Lung (tissue), 12 donors: ENCODE data around the gene ARMC5. TPM values are rescaled to one million over a fixed set of nuclear protein-coding genes. Genes with fewer than 3 reads are reported as not detected.

Experiments
- ATAC-seq: fragments of 200-7000 bp; cut with Tn5 transposase; one replicate; pipeline ENCODE4 v1.9.1; 2020; ENCODE audit warnings: moderate number of reproducible peaks; ENCODE audit not compliant: insufficient read depth, low FRiP score
- DNase-seq, 3 donors: peaks; one replicate each; pipeline ENCODE4 v3.0.0-alpha.2; 2013 to 2017
- H3K27ac ChIP-seq, 2 donors: one replicate each; pipeline ENCODE4 v1.5.1; 2013; ENCODE audit warnings: mild to moderate bottlenecking in 2 of 2, moderate library complexity in 2 of 2, control low read depth in 1 of 2, inconsistent platforms in 1 of 2, low read depth in 1 of 2, low read length in 1 of 2
- H3K27me3 ChIP-seq, 3 donors: one replicate each; pipeline ENCODE4 v1.5.1; 2013; ENCODE audit warnings: low read length in 2 of 3; ENCODE audit not compliant: control insufficient read depth in 3 of 3, insufficient read depth in 3 of 3
- H3K36me3 ChIP-seq, 4 donors: one replicate each; pipeline ENCODE4 v1.5.1; 2013; ENCODE audit warnings: low read length in 4 of 4, mild to moderate bottlenecking in 1 of 4, moderate library complexity in 1 of 4; ENCODE audit not compliant: control insufficient read depth in 4 of 4, insufficient read depth in 4 of 4
- H3K4me1 ChIP-seq, 5 donors: one replicate each; pipeline ENCODE4 v1.5.1; 2013; ENCODE audit warnings: low read length in 5 of 5, mild to moderate bottlenecking in 2 of 5, moderate library complexity in 1 of 5; ENCODE audit not compliant: control insufficient read depth in 5 of 5, insufficient read depth in 5 of 5
- H3K4me3 ChIP-seq: one replicate; pipeline ENCODE4 v1.5.1; 2013; ENCODE audit warnings: mild to moderate bottlenecking, control low read depth, moderate library complexity
- H3K9ac ChIP-seq, 2 donors: one replicate each; pipeline ENCODE4 v1.5.1; 2013; ENCODE audit warnings: low read length in 2 of 2, control low read depth in 1 of 2; ENCODE audit not compliant: insufficient read depth in 1 of 2
- H3K9me3 ChIP-seq, 4 donors: one replicate each; pipeline ENCODE4 v1.5.1; 2013; ENCODE audit warnings: low read length in 3 of 4, mild to moderate bottlenecking in 1 of 4, moderate library complexity in 1 of 4; ENCODE audit not compliant: control insufficient read depth in 4 of 4, insufficient read depth in 3 of 4
- WGBS, 2 donors: extraction: QIAGEN DNeasy Blood & Tissue Kit; methylation state at CpG; one replicate each; pipeline ENCODE4 v1.1.7; 2013; 5-methylcytosine and 5-hydroxymethylcytosine counted together
- polyA plus RNA-seq, 2 donors: library from polyadenylated mRNA; stranded (reverse); fragments of 200-250 nt; gene quantifications; one replicate each; pipeline ENCODE4 v1.2.1, GENCODE V29; 2013
- total RNA-seq, 2 donors: library from RNA; depleted of rRNA in 1 of 2; stranded (reverse); fragments of >200 nt in 1 of 2; gene quantifications; one replicate each; pipeline ENCODE4 v1.2.1, GENCODE V29; 2014 to 2021
- TF ChIP-seq, protein P1 (sequence below): IDR thresholded peaks from 2 replicates; pipeline ENCODE4 v1.5.1; 2012; ENCODE audit warnings: mild to moderate bottlenecking; ENCODE audit errors: control extremely low read depth, extremely low read depth
- donor health status: control.
- donor health status: control.
- donor health status: Bipolar disorder and iron deficiency.
- donor health status: healthy.
- donor health status: DM: yes; HTN: yes; CAD: no.

The ARMC5 gene
- total and polyA plus RNA-seq, 4 donors, result 8.2 to 16.7 (median 12.3) TPM

DNA sequence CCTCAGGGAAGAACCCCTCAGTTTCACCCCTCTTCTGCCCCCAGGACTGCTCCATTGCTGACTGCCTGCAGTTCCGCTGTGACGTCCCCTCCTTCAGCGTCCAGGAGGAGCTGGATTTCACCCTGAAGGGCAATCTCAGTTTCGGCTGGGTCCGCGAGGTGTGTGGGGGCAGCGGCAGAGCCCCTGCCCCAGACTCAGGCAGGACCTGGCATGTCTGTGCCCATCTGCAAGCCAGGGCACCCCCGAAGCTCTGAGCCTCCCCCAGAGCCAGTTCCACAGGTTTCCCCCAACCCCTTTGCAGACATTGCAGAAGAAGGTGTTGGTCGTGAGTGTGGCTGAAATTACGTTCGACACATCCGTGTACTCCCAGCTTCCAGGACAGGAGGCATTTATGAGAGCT is 35.5 kb upstream of the ARMC5 start:
- ATAC-seq, result no peak
- TF ChIP-seq, protein P1, sequence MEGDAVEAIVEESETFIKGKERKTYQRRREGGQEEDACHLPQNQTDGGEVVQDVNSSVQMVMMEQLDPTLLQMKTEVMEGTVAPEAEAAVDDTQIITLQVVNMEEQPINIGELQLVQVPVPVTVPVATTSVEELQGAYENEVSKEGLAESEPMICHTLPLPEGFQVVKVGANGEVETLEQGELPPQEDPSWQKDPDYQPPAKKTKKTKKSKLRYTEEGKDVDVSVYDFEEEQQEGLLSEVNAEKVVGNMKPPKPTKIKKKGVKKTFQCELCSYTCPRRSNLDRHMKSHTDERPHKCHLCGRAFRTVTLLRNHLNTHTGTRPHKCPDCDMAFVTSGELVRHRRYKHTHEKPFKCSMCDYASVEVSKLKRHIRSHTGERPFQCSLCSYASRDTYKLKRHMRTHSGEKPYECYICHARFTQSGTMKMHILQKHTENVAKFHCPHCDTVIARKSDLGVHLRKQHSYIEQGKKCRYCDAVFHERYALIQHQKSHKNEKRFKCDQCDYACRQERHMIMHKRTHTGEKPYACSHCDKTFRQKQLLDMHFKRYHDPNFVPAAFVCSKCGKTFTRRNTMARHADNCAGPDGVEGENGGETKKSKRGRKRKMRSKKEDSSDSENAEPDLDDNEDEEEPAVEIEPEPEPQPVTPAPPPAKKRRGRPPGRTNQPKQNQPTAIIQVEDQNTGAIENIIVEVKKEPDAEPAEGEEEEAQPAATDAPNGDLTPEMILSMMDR, result no peak
- Histone ChIP-seq H3K27ac (no peak overlapping the region), H3K4me3 (no peak overlapping the region), H3K36me3 (peaks cover 0 to 3% (median 0%) of the 10 kb centered on the region in 4 donors), H3K4me1 (peaks cover 0 to 6% (median 0%) of the 10 kb centered on the region in 5 donors), H3K9ac (no peak overlapping the region), H3K9me3 (no peaks in the 10 kb centered on the region), H3K27me3 (peaks cover 0 to 17% (median 4%) of the 10 kb centered on the region in 3 donors)
- WGBS, 2 donors, result 80 to 87% methylated on average over 12 of the region's 12 CpGs
- DNase-seq, result no peak

DNA sequence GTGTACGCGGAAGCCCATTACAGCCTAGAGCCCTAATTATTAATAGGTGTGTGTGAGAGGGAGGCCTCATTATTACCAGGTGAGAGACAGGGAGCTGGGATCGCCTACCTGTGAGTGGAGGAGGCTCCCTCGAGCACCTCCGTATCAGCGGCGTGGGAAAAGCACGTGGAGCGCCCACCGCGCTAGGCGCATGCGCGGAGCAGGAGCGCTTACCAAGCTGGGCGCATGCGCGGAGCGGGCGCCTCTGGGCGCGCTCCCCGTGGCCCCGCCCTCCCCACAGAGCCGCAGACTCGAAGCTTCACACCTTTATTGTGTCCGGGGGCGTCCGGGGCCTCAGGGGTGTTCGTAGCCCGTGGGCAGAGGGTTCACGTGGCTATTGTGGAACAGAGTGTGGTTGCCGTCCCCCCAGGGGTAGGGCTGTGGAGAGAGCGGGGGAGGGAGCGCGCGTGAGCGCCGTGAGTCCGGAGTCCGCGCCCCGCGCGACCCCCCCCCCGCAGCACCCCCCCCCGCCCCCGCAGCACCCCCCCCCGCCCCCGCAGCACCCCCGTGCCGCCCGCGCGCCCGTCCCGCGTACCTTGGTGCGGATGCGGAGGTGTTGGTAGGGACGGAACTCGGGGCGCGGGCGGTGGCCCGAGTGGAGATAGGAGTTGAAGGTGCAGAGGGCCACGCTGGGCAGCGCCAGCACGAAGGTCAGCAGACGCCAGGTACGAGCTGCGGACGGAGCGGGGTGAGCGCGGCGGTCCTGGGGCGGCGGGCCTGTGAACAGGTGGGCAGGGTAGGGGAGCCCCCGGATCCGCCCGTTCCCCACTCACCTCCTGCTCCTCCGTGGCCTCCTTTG is 31.6 kb upstream of the ARMC5 start:
- Histone ChIP-seq H3K27me3 (peaks cover 0 to 18% (median 4%) of the 10 kb centered on the region in 3 donors), H3K9me3 (no peaks in the 10 kb centered on the region), H3K4me3 (no peak overlapping the region), H3K27ac (peak overlapping the region in 1 of 2 donors; percentile 95), H3K9ac (no peak overlapping the region), H3K4me1 (peaks cover 0 to 6% (median 0%) of the 10 kb centered on the region in 5 donors), H3K36me3 (peaks cover 0 to 3% (median 0%) of the 10 kb centered on the region in 4 donors)
- TF ChIP-seq, protein P1, result no peak
- peak; percentile 53 for ATAC-seq
- peak; percentile 25 to 54 (median 37) for DNase-seq
- WGBS, 2 donors, result 22 to 35% methylated on average over 42 to 71 of the region's 83 CpGs

DNA sequence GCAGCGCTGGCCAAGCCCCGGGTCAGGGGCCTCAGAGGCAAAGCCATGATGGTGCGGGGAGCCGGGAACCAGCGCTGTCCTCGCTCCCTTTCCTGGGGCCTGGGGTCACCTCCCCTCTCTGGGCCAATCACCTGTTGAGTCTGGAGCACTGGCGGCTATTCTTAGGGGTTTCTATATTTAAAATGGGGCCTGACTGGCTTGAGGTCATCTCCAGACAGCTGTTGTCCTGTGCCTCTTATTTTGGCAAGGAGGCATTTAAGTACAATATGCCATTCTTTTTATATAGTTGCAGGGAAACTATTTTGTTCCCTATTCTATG is 31.1 kb upstream of the ARMC5 start, which contains the start of gene COX6A2:
TSS of gene COX6A2 (minus strand) at position 82 of the 319 bp plus-strand sequence. CDS start at position 47, 35 bp downstream.
- H3K9ac ChIP-seq, result no peak within 1 kb of the TSS
- H3K4me1 ChIP-seq, result peaks cover 0 to 6% (median 0%) of the 10 kb centered on the region in 5 donors
- ATAC-seq (no peak), DNase-seq (no peak)
- H3K4me3 ChIP-seq, result no peak within 1 kb of the TSS
- H3K27ac ChIP-seq, result peak within 1 kb of the TSS in 1 of 2 donors; percentile 95
- no peaks in the 10 kb centered on the region for H3K9me3 ChIP-seq
- TF ChIP-seq, protein P1, result no peak
- H3K36me3 ChIP-seq, result peaks cover 0 to 3% (median 0%) of the 10 kb centered on the region in 4 donors
- peaks cover 0 to 15% (median 4%) of the 10 kb centered on the region in 3 donors for H3K27me3 ChIP-seq
- 61 to 72% methylated on average over 7 of the region's 7 CpGs for WGBS, 2 donors
